OCI-LY3 (cell line): ENCODE data around the gene GPR34.

Experiments used
- CTCF ChIP-seq: fragments of 200-600, 300-600 bp; sonication (generic); IDR thresholded peaks from 2 replicates; pipeline ENCODE4 v1.5.1; 2014; ENCODE audit warnings: antibody characterized with exemption, low read length, low read depth
- EZH2phosphoT487 ChIP-seq: fragments of 200-600 bp; shearing (Covaris generic); IDR thresholded peaks from 2 replicates; pipeline ENCODE4 v1.6.1; 2018; ENCODE audit warnings: antibody characterized with exemption, mixed run types, low read depth

- TF ChIP-seq EZH2phosphoT487 (no peak), CTCF (no peak)
Measured at GRCh38 chrX:41670112-41670511, 18.7 kb upstream of the GPR34 start.
